Urothelium cell line (cell line): ENCODE measurements around the gene UCP3.

Source experiments
- DNase-seq: peaks from one replicate; pipeline ENCODE4 v3.0.0; 2011; ENCODE audit warnings: low spot score, mixed read lengths
- FAIRE-seq: peaks from 2 replicates; lab custom pipeline; 2011; peaks lifted over from hg19 to GRCh38; lab: Jason Lieb, UNC

UCP3 gene

DNA sequence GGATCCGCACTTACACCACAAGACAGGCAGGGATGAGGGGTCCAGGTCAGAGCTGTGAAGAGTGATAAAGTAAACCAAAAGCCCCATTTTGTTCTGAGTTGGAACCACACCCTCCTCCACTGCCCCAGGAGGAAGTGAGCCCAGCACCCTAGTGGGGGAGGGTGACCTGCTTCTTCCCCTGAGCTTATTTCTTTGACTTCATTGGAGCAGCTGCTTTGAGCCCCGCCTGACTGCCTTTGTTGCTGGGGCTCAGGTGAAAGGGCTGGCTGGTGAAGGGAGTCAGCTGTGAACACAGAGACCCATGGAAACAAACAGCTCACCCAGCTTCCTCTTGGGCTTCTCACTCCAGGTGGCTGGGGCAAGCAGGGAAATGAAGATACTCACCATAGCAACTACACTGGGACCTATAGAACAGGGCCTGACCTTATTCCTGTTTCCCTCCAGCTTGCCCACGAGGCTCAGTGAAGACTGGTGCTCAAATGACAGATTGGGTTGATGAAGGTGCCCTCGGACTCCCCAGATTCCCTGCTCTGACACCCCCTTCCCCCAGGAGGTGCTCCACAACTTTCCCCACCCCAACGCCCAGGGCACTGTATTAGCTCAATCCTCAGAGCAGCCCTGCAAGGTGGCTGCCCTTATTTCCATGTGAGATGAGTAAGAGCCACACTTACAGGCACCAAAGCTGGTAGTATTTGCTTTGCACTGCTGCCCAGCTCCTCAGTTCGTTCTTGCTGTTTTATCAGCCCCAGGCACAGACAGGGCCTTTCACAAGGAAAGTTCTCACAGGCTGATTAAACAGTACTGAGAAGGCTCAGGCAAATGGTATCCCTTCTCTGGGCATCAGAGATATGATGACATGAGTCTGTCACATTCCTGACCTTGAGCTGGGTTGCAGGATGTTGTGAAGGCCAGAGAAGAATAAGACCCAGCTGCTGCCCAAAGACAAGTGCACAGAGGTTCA lies 28.6 kb downstream of the UCP3 start:
- no peak for DNase-seq
- FAIRE-seq, result no peak

DNA sequence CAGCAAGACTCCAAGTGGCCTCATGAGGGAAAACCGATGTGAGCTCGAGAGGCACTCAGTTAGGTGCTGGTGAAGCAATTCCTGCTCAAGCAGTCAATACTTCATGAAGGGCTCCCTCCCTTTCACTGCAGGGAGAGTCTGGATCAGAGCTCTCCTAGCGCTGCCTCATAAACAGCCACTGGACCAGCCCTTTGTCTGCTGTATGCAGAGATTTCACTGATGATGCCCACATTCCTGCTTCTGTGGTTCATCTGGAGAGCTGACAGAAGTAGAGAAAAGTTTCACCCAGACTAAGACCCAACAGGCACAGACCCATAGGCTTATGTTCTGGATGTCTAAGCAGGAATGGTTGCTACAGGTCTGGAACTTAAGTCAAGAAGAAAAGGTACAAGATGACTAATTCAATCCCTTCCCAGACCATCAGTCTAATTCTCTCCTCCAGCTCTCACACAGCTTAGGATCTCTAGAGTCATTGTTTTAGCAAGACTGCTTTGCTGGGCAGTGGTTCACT lies 30.3 kb downstream of the UCP3 start:
- FAIRE-seq (no peak), DNase-seq (no peak)

DNA sequence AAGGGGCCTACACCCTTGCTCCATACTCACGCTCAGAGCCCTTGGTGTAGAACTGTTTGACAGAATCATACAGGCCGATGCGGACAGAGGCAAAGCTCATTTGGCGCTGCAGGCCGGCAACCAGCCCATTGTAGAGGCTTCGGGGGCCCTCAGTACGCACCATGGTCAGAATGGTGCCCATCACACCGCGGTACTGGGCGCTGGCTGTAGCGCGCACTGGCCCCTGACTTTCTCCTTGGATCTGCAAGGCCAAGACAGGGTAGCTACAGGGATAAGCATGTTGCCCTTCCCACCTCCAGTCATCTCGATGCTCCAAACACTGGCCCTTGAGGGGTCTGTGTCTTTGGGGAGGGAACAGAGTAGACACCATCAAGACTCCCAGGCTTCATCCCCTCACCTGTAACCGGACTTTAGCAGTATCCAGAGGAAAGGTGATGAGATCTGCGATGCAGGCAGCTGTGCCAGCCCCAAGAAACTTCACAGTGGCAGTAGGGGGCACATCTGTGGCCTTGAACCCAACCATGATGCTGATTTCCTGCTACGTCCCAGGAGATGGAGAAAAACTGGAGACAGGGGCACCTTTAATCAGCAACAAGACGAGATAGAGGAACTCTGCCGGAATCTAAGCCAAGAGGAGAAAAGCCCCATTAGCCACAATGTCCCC lies 30.9 kb downstream of the UCP3 start:
- FAIRE-seq, result no peak

DNA sequence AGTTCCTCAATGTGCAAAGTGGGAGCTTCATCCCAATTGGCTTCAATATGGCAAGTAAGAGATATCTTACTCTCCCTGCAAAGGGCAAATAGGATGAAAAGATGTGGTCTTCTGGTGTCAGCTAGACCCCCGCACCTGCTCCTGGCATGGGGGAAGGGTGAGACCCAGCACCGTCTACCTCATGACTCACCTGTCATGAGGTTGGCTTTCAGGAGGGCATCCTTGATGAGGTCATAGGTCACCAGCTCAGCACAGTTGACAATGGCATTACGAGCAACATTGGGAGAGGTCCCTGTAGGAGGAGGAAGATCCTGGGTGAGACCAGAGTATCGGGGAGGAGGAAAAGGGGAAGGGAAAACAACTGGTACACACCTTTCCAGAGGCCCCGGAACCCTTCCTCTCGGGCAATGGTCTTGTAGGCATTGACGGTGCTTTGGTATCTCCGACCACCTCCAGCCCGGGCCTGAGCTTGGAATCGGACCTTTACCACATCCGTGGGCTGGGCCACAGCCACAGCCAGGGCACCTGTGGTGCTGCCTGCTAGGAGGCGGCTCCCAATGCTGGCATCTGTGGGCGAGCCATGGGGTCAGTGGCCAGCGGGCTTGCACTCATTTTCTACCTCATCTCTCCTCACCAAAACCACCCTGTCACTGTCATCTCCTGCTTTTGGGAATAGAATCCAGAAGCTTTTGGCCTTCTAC lies 32.3 kb downstream of the UCP3 start:
- no peak for DNase-seq
- FAIRE-seq, result no peak

More for the DNA sequence above, 30.9 kb downstream of the UCP3 start:
- no peak for DNase-seq

DNA sequence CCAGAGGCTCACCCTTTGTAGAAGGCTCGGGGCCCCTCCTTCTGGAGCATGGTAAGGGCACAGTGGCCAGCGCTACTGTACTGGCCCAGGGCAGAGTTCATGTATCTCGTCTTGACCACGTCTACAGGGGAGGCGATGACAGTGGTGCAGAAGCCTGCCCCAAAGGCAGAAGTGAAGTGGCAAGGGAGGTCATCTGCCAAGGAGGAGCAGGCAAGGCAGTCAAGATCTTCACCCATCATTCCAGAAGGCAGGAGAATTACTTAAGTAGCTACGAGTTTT lies 33.5 kb downstream of the UCP3 start:
- no peak for DNase-seq
- no peak for FAIRE-seq

DNA sequence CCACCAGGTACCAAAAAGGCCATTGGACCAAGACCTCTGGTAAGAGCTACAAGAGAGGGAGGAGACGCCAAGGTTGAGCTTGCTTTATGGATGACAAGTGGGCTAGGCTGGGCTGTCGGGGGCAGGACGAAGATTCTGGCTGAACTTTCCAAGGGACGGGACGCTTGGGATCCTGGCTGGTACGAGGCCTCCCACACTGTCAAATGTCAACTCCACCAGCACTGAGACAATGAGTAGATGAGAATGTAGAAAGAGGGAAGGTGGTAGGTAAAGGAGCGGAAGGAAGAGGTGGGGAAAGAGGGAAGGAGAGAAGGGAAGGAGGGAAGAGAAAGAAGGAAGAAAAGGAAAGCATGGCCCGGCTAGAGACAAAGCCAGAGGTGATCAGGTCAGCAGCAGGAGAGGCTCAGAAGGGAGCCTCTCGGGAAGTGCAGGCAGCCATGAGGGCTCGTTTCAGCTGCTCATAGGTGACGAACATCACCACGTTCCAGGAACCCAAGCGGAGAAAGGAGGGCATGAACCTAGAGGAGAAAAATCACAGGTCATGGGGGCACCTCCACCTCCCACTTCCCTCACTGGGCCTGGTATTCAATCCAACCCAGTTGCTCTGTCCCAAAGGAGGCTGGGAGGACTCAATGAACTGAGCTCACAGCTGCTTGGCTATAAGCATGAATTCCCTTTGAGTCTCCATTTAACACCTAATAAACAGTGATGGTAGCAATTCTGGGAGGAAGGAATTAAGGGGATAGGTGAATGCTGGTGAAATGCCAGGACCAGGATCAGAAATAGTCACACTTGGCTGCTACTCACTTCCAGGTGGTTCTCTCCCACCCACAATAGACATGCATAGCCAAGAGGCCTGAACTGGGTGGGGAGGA lies 34.0 kb downstream of the UCP3 start:
- DNase-seq (no peak), FAIRE-seq (no peak)

DNA sequence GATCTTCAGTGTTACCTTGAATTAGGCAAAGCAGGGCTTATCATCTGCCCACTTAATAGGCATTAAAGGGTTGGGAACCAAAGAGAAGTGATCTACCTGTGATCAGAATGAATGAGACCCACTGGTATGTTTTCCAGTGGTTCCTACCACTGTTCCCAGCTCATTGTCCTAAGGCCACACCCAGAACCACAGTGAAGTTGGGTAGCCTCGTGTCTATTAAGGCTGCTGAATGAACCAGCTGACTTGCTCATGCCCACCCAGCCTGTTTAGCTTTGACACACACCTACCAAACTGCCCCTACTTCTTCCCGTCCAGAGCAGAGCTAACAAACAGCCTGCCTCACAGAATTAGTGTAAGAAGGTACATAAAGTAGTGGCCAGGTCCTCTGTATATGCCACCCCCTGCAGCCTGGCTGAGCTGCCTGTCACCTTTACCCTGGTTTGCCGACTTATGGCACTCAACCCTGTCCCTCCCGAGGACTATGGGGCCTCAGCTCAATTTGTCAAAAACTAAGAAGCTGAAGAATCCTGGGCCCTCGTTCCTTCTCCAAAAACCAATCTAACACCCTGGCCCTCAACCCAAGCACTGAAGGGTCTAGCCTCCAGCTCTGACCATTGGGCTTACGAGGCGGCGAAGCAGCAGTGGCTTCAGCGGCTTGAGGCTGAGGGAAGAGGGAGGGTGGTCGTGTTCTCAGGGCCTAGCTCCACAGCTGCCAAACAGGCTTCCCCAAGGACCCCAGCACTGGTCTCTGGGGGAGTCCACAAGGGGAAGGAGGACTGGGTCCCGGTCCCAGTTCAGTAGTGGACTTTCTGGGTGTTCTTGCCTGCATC lies 36.0 kb downstream of the UCP3 start:
- no peak for FAIRE-seq
- no peak for DNase-seq

DNA sequence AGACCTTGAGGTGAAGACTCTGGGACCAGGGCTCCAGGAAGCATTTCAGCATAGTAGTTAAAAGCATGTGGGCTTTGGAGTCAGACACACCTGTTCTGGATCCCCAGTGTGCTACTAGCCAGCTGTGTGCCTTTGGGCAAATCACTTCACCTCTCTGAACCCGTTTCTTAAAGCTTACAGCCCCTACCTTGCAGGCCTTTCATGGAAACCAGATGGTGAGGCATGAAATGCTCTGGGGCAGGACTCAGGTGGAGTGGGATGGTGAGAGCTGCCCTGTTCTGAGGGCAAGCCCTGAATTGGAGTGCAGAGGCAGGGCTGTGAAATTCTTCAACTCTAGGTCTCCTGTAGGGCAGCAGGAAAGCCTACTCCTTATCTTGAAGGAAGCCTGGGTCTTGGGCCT lies 36.7 kb downstream of the UCP3 start:
- no peak for DNase-seq
- no peak for FAIRE-seq

DNA sequence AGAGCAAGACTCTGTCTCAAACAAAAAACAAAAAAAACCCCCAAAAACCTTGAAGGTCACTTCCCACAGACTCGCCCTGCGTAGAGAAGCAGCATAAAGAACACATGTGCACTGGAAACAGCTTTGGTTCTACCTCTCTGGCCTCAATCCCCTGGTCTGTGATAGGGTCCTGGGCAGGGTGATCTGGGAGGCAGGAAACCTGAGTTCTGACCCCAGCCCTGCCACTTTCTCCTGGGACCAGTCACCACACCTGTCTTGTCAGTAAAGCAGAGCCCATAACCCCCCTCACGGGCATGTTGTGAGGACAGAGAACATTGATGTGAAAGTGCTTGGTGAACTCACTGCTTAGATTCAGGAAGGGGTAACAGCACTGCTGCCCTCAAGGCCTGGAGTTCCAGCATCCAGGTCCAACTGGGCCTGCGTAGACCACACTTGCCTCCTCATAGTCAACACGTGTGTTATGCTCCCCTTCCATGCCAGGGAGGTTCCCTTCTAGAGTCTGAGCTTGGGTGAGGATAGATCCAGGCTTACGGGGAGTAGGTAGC lies 37.6 kb downstream of the UCP3 start:
- no peak for FAIRE-seq
- DNase-seq, result no peak

DNA sequence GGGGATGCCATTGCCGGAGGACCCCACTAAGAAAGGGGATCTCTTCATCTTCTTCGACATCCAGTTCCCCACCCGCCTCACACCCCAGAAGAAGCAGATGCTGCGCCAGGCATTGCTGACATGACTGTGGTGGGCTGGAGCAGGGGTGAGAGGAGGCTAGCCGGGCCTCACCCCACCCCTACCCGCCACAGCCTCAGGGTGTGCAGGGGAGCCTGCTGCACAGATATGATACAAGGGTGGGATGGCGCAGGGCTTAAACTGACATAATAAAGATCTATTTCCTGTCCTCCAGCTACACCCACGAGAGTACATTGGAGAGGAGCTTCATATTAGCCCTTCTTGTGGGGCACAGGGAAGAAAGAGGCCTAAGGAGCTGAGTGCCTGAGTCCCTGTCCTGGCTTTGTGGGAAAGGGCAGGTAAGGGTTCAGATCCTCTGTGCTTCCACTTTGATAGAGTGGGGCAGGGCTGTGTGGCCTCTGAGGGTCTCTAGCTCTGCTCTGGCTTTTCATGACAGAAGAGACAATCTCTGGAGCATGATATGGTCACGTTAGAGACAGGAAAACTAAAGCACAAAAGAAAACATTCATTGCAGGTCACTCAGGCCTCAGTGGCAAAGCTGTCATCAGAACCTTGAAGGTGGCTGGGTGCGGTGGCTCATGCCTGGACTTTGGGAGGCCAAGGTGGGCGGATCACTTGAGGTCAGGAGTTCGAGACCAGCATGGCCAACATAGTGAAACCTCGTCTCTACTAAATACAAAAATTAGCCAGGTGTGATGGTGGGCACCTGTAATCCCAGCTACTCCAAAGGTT lies 38.7 kb downstream of the UCP3 start:
- FAIRE-seq (no peak), DNase-seq (no peak)

DNA sequence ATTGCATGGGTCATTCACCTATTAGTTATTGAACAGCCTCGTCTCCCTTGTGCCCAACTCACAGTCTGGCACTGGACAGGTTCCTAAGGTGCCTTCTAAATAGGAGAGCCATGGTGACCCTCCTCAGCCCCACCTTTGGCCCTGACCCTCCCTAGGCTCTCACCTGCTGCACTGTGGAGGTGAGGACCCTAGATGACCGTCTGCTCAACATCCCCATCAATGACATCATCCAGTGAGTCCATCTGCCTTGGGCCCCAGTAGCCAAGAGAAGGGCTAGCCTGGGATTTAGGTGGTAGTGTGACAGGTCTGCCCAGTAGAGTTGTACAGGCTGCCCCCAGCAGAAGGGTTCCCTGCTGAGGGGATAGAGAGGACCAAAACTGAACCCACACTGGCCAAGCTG lies 39.8 kb downstream of the UCP3 start:
- FAIRE-seq (no peak), DNase-seq (no peak)

DNA sequence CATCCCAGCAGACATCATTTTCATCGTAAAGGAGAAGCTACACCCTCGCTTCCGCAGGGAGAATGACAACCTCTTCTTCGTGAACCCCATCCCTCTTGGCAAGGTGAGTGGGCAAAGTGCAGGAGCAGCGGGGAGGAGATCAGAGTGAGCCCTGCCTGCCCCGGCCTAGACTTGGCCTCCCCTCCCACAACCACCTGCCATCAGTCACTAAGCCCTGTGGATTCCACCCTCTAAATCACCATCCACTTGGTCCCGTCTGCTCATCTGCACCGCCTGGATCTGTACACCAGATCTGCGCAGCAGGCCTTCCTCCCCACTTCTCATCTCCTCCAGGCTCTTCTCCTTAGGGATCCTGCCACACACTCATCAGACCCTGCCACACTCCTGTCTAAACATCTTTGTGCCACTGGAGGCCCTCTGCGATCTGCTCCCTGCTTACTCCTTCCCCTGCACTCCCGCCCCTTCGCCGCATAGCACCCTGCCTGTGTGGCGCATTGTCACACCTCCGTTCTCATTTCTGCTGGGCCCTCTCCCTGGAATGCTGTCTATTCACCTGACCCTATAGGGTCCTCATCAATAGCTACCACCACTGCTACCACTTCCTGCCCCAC lies 40.4 kb downstream of the UCP3 start:
- FAIRE-seq (no peak), DNase-seq (no peak)

DNA sequence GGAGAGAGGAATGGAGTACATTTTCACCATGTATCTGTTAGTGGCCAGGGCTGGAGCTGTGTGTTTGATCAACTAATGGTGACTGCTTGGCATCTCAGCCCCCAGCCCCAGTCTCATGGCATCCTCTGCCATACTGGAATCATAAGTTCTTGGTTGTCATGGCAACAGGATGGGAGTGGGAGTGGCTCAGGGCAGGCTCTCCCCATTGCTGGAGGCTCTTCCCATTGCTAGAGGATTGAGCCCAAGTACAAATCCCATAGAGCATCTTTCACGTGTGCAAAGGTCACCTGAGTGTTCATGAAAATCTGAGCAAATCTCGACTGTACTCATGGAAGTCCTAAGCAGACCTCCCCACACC lies 43.1 kb downstream of the UCP3 start:
- DNase-seq (no peak), FAIRE-seq (no peak)

DNA sequence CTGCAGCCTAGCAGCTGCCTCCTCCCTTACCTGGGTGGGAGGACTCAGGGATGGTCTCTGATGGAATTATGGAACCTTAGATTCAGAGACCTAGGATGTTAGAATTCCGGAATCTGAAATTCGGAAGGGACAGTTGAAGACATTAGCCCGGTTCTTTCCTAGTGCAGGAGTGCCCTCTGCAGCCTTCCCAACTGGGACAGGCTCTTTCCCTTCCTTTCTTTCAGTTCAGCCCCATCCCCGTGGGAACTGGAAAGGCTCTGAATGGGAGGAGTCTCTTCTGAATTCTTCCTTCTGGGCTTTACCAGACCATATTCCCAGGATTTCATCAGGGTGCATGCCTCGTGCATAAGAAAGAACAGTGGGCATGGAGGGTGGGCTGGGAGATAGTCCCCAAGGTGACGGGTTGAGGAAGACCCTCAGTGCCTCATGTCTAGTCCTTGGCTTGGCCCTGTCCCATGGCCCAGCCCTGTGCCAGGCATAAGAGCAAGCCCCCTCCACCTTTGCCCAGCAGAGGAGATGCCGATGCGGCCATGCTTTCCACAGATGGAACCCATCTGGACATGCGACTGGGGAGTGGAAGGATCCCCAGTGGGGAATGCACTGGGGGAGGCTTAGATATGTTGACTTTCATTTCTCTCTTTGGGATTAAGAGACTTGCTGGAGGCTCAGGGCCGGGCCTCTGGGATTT lies 43.7 kb downstream of the UCP3 start:
- DNase-seq, result no peak
- no peak for FAIRE-seq

DNA sequence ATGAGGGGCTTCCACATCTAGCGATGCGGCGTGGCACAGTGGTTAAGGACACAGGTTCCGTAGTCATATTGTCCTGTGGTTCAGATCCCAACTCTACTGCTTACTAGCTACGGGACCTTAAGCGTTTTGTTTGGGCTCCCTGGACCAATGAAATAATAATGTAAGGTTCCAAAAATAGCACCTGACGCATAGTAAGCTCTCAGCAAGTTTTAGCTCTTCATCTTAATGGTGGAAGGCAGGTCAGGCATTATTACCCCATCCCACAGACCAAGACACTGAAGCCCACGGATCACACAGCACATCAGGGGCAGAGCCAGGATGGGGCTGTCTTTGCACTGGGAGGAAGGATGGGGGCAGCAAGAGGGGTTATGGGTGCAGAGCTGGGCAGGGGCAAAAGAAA lies 45.0 kb downstream of the UCP3 start:
- no peak for FAIRE-seq

DNA sequence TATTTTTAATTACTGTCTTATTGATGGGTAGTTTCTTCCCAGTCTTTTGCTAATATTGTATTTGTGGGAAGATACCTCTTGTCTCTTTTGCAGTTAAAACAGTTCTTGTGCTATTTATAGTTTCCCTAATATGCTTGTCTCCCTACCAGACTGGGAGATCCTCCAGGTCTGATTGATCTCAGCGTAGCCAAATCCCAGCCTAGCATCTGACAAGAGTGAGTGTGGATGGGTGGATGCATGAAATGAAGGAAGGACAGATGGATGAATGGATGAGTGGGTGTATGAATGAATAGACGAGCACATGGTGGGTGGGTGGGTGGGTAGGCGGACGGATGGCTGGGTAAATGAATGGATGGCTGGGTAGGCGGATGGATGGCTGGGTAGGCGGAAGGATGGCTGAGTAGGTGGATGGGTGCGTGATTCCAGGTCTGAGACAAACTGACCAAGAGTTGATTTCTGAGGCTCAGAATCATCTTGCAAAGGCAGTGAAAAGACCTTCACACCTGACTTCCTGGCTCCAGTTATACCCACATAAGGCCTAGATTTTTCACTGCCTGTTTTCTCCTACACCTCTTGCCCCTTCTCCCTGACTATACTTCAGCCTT lies 46.7 kb downstream of the UCP3 start:
- FAIRE-seq, result no peak

More for the DNA sequence above, 45.0 kb downstream of the UCP3 start:
- DNase-seq, result no peak

DNA sequence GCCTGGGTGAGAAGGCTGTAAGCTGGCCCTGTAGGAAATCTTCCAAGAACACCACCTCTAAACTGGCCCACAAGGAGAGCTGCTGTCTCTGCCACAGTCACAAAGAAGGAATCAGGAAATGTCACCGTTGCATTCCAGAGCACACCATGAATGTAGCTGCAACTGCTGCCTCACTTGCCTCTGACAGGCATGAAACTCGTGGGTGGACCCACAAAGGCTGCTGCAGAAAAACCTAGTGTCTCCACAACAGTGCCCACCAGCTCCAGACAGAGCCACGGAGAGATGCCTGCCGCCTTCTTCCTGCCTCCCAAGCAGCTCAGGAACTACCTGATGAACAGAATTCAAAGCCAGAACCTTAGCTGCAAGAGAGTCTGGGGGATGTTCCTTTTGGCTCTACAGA lies 47.6 kb downstream of the UCP3 start:
- no peak for DNase-seq
- no peak for FAIRE-seq

More for the DNA sequence above, 46.7 kb downstream of the UCP3 start:
- no peak for DNase-seq
